ENCODE results near the gene CBR3. TPM values are rescaled to one million over a fixed set of nuclear protein-coding genes. Genes with fewer than 3 reads are reported as not detected.

Gene CBR3
- total RNA-seq, 1 donor from 2014 or later = 2.8 TPM

GRCh38 chr21:36089946-36090345, 44.9 kb upstream of the CBR3 start:
- Mint-ChIP-seq H3K4me3 (ENCODE audit: unreplicated experiment) (no peak overlapping the region), H3K27me3 (ENCODE audit: low read depth, unreplicated experiment) (no peaks in the 10 kb centered on the region), H3K36me3 (ENCODE audit: low read depth, unreplicated experiment) (peaks cover 1% of the 10 kb centered on the region), H3K27ac (ENCODE audit: unreplicated experiment) (no peak overlapping the region), H3K4me1 (ENCODE audit: low read depth, unreplicated experiment) (no peaks in the 10 kb centered on the region), H3K9me3 (ENCODE audit: unreplicated experiment) (peaks cover 8% of the 10 kb centered on the region)
- no peak overlapping the region for H2AFZ ChIP-seq (ENCODE audit: low read depth, low read length)
- H3K36me3 ChIP-seq (ENCODE audit: insufficient read depth, low read length) = no peaks in the 10 kb centered on the region
- peaks cover 7% of the 10 kb centered on the region for H3K9me3 ChIP-seq (ENCODE audit: insufficient read depth, low read depth, low read length)
- no peak overlapping the region for H3K4me3 ChIP-seq (ENCODE audit: insufficient read depth, low read depth, low read length)
- H3K4me1 ChIP-seq (ENCODE audit: insufficient read depth, low read length) = peaks cover 6% of the 10 kb centered on the region
- no peaks in the 10 kb centered on the region for H4K20me1 ChIP-seq (ENCODE audit: insufficient read depth, low read length)
- FAIRE-seq (no peak), DNase-seq (ENCODE audit: low read depth) (no peak)
- H3K27ac ChIP-seq (ENCODE audit: low read depth, low read length) = no peak overlapping the region
- H3K27me3 ChIP-seq (ENCODE audit: insufficient read depth, low read length) = no peaks in the 10 kb centered on the region
- H3K4me2 ChIP-seq (ENCODE audit: low read length) = no peak overlapping the region
- H3K79me2 ChIP-seq (ENCODE audit: insufficient read depth, low read length) = no peaks in the 10 kb centered on the region
- TF ChIP-seq CTCF (IDR thresholded peaks at IDR 0.05; ENCODE audit: insufficient read depth, low read depth, low read length) = no peak
- TF ChIP-seq EZH2 (IDR thresholded peaks at IDR 0.05; ENCODE audit: insufficient read depth, low read length) = no peak
- H3K9ac ChIP-seq (ENCODE audit: low read length) = no peak overlapping the region

- Histone ChIP-seq H3K4me2 (ENCODE audit: low read length) (no peak overlapping the region), H3K27me3 (ENCODE audit: insufficient read depth, low read length) (no peaks in the 10 kb centered on the region), H3K4me1 (ENCODE audit: insufficient read depth, low read length) (peaks cover 9% of the 10 kb centered on the region), H3K36me3 (ENCODE audit: insufficient read depth, low read length) (no peaks in the 10 kb centered on the region), H2AFZ (ENCODE audit: low read depth, low read length) (no peak overlapping the region), H3K27ac (ENCODE audit: low read depth, low read length) (no peak overlapping the region), H3K4me3 (ENCODE audit: insufficient read depth, low read depth, low read length) (no peak overlapping the region), H3K9me3 (ENCODE audit: insufficient read depth, low read depth, low read length) (peaks cover 7% of the 10 kb centered on the region), H3K9ac (ENCODE audit: low read length) (no peak overlapping the region), H4K20me1 (ENCODE audit: insufficient read depth, low read length) (no peaks in the 10 kb centered on the region), H3K79me2 (ENCODE audit: insufficient read depth, low read length) (no peaks in the 10 kb centered on the region)
- Mint-ChIP-seq H3K4me3 (ENCODE audit: unreplicated experiment) (no peak overlapping the region), H3K9me3 (ENCODE audit: unreplicated experiment) (peaks cover 9% of the 10 kb centered on the region), H3K27me3 (ENCODE audit: low read depth, unreplicated experiment) (no peaks in the 10 kb centered on the region), H3K27ac (ENCODE audit: unreplicated experiment) (no peak overlapping the region), H3K4me1 (ENCODE audit: low read depth, unreplicated experiment) (peaks cover 8% of the 10 kb centered on the region), H3K36me3 (ENCODE audit: low read depth, unreplicated experiment) (peaks cover 1% of the 10 kb centered on the region)
- DNase-seq (ENCODE audit: low read depth) (no peak), FAIRE-seq (no peak)
- TF ChIP-seq EZH2 (IDR thresholded peaks at IDR 0.05; ENCODE audit: insufficient read depth, low read length) = no peak
- TF ChIP-seq CTCF (IDR thresholded peaks at IDR 0.05; ENCODE audit: insufficient read depth, low read depth, low read length) = no peak
Observed at GRCh38 chr21:36092681-36093080, 42.2 kb upstream of the CBR3 start.

- Histone ChIP-seq H3K79me2 (ENCODE audit: insufficient read depth, low read length) (no peaks in the 10 kb centered on the region), H3K4me2 (ENCODE audit: low read length) (no peak overlapping the region), H2AFZ (ENCODE audit: low read depth, low read length) (no peak overlapping the region), H3K27me3 (ENCODE audit: insufficient read depth, low read length) (no peaks in the 10 kb centered on the region), H3K36me3 (ENCODE audit: insufficient read depth, low read length) (no peaks in the 10 kb centered on the region), H3K4me1 (ENCODE audit: insufficient read depth, low read length) (peaks cover 9% of the 10 kb centered on the region), H3K9me3 (ENCODE audit: insufficient read depth, low read depth, low read length) (peaks cover 7% of the 10 kb centered on the region), H3K4me3 (ENCODE audit: insufficient read depth, low read depth, low read length) (no peak overlapping the region), H3K27ac (ENCODE audit: low read depth, low read length) (no peak overlapping the region), H3K9ac (ENCODE audit: low read length) (no peak overlapping the region), H4K20me1 (ENCODE audit: insufficient read depth, low read length) (no peaks in the 10 kb centered on the region)
- Mint-ChIP-seq H3K36me3 (ENCODE audit: low read depth, unreplicated experiment) (peaks cover 1% of the 10 kb centered on the region), H3K4me1 (ENCODE audit: low read depth, unreplicated experiment) (peaks cover 13% of the 10 kb centered on the region), H3K4me3 (ENCODE audit: unreplicated experiment) (no peak overlapping the region), H3K27ac (ENCODE audit: unreplicated experiment) (no peak overlapping the region), H3K9me3 (ENCODE audit: unreplicated experiment) (peaks cover 9% of the 10 kb centered on the region), H3K27me3 (ENCODE audit: low read depth, unreplicated experiment) (no peaks in the 10 kb centered on the region)
- no peak for DNase-seq (ENCODE audit: low read depth)
- FAIRE-seq = no peak
- no peak for TF ChIP-seq CTCF (IDR thresholded peaks at IDR 0.05; ENCODE audit: insufficient read depth, low read depth, low read length)
- TF ChIP-seq EZH2 (IDR thresholded peaks at IDR 0.05; ENCODE audit: insufficient read depth, low read length) = no peak
Observed at GRCh38 chr21:36093512-36093911, 41.4 kb upstream of the CBR3 start.
